ENCODE data around the gene TCHP.

Gene TCHP

DNA sequence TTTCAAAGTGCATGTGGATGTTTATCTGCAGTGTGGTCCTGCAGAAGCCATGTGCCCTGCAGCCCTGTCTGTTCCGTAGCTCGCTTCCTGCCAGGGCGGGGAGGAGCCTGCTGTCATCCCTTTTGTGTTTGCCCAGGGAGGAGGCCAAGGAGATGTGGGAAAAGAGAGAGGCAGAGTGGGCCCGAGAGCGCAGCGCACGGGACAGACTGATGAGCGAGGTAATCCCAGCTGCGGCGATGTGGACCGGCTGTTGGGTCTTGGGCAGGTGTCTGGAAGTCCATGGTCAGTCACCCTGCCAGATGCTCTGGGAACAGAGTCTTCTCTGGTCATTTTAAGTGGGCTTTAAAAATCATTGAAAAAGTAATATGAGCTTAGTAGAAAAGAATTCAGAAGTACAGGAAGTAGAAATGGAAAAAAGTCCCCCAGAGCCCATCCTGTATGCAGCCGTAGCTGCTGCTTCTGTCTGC is 12.8 kb downstream of the TCHP start:
- TF ChIP-seq, protein P1, sequence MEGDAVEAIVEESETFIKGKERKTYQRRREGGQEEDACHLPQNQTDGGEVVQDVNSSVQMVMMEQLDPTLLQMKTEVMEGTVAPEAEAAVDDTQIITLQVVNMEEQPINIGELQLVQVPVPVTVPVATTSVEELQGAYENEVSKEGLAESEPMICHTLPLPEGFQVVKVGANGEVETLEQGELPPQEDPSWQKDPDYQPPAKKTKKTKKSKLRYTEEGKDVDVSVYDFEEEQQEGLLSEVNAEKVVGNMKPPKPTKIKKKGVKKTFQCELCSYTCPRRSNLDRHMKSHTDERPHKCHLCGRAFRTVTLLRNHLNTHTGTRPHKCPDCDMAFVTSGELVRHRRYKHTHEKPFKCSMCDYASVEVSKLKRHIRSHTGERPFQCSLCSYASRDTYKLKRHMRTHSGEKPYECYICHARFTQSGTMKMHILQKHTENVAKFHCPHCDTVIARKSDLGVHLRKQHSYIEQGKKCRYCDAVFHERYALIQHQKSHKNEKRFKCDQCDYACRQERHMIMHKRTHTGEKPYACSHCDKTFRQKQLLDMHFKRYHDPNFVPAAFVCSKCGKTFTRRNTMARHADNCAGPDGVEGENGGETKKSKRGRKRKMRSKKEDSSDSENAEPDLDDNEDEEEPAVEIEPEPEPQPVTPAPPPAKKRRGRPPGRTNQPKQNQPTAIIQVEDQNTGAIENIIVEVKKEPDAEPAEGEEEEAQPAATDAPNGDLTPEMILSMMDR (IDR thresholded peaks at IDR 0.05; ENCODE audit: extremely low read depth, missing control alignments) = no peak
- no peak for DNase-seq (ENCODE audit: low spot score)

DNA sequence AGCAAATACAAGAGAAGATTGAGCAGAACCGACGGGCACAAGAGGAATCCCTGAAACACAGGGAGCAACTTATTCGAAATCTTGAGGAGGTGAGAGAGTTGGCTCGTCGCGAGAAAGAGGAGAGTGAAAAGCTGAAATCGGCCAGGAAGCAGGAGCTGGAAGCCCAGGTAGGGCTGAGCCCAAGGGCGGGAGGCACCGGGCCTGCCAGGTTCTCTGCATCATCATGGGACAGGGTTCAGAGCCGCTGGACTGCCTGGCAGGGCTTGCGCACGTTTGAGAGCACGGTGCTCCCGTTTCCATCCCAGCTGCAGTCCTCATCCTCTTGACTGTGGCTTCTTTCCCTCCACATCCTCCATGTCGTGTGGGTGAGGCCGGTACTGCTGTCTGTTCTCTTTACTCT is 14.4 kb downstream of the TCHP start:
- TF ChIP-seq, protein P1 (IDR thresholded peaks at IDR 0.05; ENCODE audit: extremely low read depth, missing control alignments) = no peak
- no peak for DNase-seq (ENCODE audit: low spot score)

DNA sequence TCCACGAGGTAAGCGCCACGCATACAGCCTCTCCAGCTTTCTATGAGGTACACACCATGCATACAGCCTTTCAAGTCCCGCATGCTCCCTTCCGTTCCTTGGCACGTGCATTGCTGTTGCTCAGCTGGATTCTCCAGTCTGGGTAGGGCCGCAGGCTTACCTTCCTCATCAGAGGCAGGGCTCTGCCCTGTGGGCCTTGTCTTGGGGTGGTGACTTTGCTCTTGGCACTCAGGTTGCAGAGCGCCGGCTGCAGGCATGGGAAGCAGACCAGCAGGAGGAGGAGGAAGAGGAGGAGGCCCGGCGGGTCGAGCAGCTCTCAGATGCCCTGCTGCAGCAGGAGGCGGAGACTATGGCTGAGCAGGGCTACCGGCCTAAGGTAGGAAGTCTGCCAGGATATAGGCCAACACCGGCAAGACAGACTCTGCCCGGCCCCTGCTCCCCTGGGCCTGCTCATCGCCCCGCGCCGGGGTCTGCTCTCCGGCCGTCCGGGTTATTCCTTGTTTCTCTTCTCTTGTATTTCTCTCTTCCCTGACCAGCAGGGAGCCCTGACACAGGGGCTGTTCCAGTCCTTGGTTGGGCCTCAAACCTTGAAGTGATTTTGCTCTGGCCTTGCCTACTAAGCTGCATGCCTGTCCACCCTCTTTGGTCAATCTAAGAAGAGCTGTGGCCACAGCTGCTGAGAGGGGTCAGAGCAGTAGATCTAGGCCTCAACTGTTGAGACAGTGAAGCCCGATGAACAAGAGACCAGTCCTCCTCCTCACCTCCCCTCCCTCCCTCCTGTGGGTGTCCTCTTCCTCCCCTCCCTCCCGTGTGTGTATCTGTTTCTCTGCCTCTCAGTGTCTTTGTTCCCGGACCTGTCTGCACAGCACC is 15.3 kb downstream of the TCHP start:
- TF ChIP-seq, protein P1 (IDR thresholded peaks at IDR 0.05; ENCODE audit: extremely low read depth, missing control alignments) = no peak
- DNase-seq (ENCODE audit: low spot score) = no peak

GRCh38 chr12:109916045-109916444 is 16.0 kb downstream of the TCHP start:
- no peak for DNase-seq (ENCODE audit: low spot score)
- TF ChIP-seq, protein P1 (IDR thresholded peaks at IDR 0.05; ENCODE audit: extremely low read depth, missing control alignments) = no peak

GRCh38 chr12:109919456-109919855 is 19.4 kb downstream of the TCHP start:
- DNase-seq (ENCODE audit: low spot score) = no peak
- TF ChIP-seq, protein P1 (IDR thresholded peaks at IDR 0.05; ENCODE audit: extremely low read depth, missing control alignments) = no peak

DNA sequence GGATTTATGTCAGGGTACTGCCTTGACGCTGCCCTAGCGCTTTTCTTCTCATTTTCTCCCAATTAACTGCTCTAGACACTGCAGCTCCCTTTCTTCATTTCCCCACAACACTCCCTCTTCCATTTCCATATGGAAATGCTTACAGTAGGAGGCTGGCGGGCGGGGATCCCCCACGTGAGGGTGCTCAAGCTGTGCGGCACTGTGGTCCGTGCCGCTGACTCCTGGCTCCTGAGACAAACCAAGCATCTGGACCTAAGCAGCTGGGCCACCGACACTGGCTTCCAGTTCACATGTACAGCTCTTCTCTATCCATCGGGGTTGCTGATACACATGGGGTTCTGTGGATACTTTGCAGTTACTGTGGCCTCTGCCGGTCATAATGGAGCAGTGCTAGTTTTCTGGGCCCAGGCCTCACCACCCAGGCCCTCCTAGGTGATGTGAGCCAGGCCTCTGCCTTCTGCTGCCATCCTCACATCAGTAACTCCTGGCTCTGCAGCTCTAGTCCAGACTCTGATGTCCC is 20.2 kb downstream of the TCHP start:
- TF ChIP-seq, protein P1 (IDR thresholded peaks at IDR 0.05; ENCODE audit: extremely low read depth, missing control alignments) = no peak
- no peak for DNase-seq (ENCODE audit: low spot score)

DNA sequence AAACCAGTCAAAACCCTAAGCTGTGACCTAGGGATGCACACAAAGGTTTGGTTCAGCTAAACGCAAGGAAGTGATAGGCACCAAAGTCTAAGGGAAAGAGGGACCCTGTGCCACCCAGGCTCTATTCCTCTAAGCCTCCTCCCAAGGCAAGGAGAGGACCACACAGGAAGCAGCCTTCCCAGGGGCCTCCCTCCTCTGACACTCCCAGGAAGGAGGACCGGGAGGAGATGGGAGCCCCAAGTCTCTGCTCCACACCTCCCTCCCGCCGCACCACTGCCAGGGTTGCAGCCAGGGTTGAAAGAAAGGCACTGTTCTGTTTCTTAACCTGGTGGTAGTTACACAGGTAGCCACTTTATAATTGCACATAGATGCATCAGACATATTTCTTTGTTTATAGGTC is 21.9 kb downstream of the TCHP start:
- TF ChIP-seq, protein P1 (IDR thresholded peaks at IDR 0.05; ENCODE audit: extremely low read depth, missing control alignments) = no peak
- no peak for DNase-seq (ENCODE audit: low spot score)

Data from GM20000 (cell line).